ENCODE data around the gene BCO2.

DNA sequence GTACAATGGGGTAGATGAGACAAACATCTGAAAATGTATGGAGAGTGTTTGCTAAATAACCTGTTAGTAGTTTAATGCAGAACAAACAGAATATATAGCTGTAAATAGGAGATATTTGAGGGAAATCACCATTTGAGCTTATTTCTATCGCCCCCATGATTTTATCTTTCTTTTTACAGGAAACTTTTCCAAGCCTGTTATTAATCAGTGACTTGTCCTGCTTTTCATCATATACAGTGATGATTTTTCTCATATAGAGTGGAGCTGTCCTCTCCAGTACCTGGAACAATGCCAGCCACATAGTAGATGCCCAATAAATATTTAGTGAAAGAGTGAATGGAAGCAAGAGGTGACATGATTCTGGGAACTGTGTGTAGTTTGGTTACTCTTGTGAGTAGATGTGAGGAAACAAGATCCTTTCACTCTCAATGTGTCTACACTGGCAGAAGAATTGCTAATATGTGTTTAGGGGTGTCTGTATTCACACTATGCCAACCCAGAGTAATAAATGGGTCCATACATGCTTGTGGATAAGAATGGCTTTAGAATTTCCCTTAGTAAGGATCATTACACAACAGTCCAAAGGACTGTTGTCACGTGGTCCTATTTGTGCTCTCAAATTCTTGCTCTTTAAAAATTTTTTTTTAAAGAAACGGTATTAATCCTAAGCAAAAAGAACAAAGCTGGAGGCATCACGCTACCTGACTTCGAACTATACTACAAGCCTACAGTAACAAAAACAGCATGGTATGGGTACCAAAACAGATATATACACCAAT, 48.6 kb downstream of the BCO2 start:
- TF ChIP-seq POLR2AphosphoS5 (IDR thresholded peaks at IDR 0.05; ENCODE audit: low read depth, low read length) (no peak), REST (IDR thresholded peaks at IDR 0.05; ENCODE audit: insufficient read depth in 1 of 2, low read depth in 2 of 2, low read length in 2 of 2) (no peak), TAF1 (IDR thresholded peaks at IDR 0.05; ENCODE audit: borderline replicate concordance, insufficient read depth, low read length) (no peak), SIN3A (IDR thresholded peaks at IDR 0.05; ENCODE audit: borderline replicate concordance, insufficient read depth, low read length) (no peak)

Data from PFSK-1 (cell line).